Loucy (cell line): ENCODE data around the gene PAGE2B.

ENCODE experiments used
- CTCF ChIP-seq: fragments of 200-600 bp; sonication (generic); conservative IDR thresholded peaks from 2 replicates; pipeline ENCODE4 v1.5.1; 2014; ENCODE audit warnings: mild to moderate bottlenecking, antibody characterized with exemption, low read length
- EZH2phosphoT487 ChIP-seq: fragments of 200-600 bp; IDR thresholded peaks from 2 replicates; pipeline ENCODE4 v1.6.1; 2018; ENCODE audit warnings: antibody characterized with exemption, mild to moderate bottlenecking, moderate library complexity, borderline replicate concordance

GRCh38 chrX:55111578-55112254 is 36.9 kb downstream of the PAGE2B start:
- TF ChIP-seq CTCF, result no peak
- TF ChIP-seq EZH2phosphoT487, result no peak
